Skeletal muscle satellite cell (primary cell): ENCODE measurements around the gene KCNJ4.
"Not testable (repeated sequence)": the region's sequence is repeated elsewhere in the genome, so short reads cannot be mapped to it uniquely, and the experiment has no call there.

Experiments
- H3K27me3 ChIP-seq: 2 replicates; pipeline ENCODE4 v1.7.0; 2013; ENCODE audit warnings: low read length; ENCODE audit not compliant: control insufficient read depth, insufficient read depth
- H3K36me3 ChIP-seq: 2 replicates; pipeline ENCODE4 v1.7.0; 2013; ENCODE audit warnings: mild to moderate bottlenecking, control low read depth, low read length; ENCODE audit not compliant: insufficient read depth
- H3K4me1 ChIP-seq: 2 replicates; pipeline ENCODE4 v1.7.0; 2013; ENCODE audit warnings: low read length; ENCODE audit not compliant: control insufficient read depth, insufficient read depth
- H3K4me2 ChIP-seq: 2 replicates; pipeline ENCODE4 v1.7.0; 2013; ENCODE audit warnings: mild to moderate bottlenecking, low read length
- H3K4me3 ChIP-seq: 2 replicates; pipeline ENCODE4 v1.7.0; 2013; ENCODE audit warnings: low read length
- H3K9ac ChIP-seq: 2 replicates; pipeline ENCODE4 v1.7.0; 2013; ENCODE audit warnings: mild to moderate bottlenecking, low read depth, low read length, moderate library complexity
- H3K9me3 ChIP-seq: replicated peaks from 2 replicates; pipeline ENCODE4 v1.7.0; 2013; ENCODE audit warnings: mild to moderate bottlenecking, control low read depth, low read length

Gene KCNJ4

GRCh38 chr22:38487946-38488345 is 32.9 kb upstream of the KCNJ4 start:
- Histone ChIP-seq H3K4me1 (peaks cover 19% of the 10 kb centered on the region), H3K9me3 (no peaks in the 10 kb centered on the region), H3K4me2 (no peak overlapping the region), H3K4me3 (no peak overlapping the region), H3K36me3 (peaks cover 93% of the 10 kb centered on the region), H3K27me3 (no peaks in the 10 kb centered on the region), H3K9ac (no peak overlapping the region)

GRCh38 chr22:38485783-38486182 is 30.8 kb upstream of the KCNJ4 start:
- Histone ChIP-seq H3K4me3 (no peak overlapping the region), H3K4me2 (no peak overlapping the region), H3K9me3 (no peaks in the 10 kb centered on the region), H3K4me1 (no peaks in the 10 kb centered on the region), H3K36me3 (peaks cover 94% of the 10 kb centered on the region), H3K9ac (no peak overlapping the region), H3K27me3 (no peaks in the 10 kb centered on the region)

GRCh38 chr22:38484244-38484643 is 29.2 kb upstream of the KCNJ4 start:
- no peak overlapping the region for H3K9ac ChIP-seq
- H3K4me1 ChIP-seq: no peaks in the 10 kb centered on the region
- no peaks in the 10 kb centered on the region for H3K27me3 ChIP-seq
- H3K4me3 ChIP-seq: no peak overlapping the region
- H3K36me3 ChIP-seq: peaks cover 87% of the 10 kb centered on the region
- no peaks in the 10 kb centered on the region for H3K9me3 ChIP-seq
- no peak overlapping the region for H3K4me2 ChIP-seq

- Histone ChIP-seq H3K4me3 (no peak overlapping the region), H3K36me3 (peaks cover 80% of the 10 kb centered on the region), H3K4me1 (no peaks in the 10 kb centered on the region), H3K27me3 (no peaks in the 10 kb centered on the region), H3K4me2 (no peak overlapping the region), H3K9ac (no peak overlapping the region), H3K9me3 (no peaks in the 10 kb centered on the region)
These were observed 27.8 kb upstream of the KCNJ4 start for GRCh38 chr22:38482662-38483308.

GRCh38 chr22:38481871-38482332 is 26.9 kb upstream of the KCNJ4 start:
- Histone ChIP-seq H3K9me3 (no peaks in the 10 kb centered on the region), H3K36me3 (peaks cover 79% of the 10 kb centered on the region), H3K4me1 (no peaks in the 10 kb centered on the region), H3K9ac (no peak overlapping the region), H3K4me2 (no peak overlapping the region), H3K4me3 (no peak overlapping the region), H3K27me3 (no peaks in the 10 kb centered on the region)

GRCh38 chr22:38481162-38481870 is 26.3 kb upstream of the KCNJ4 start:
- H3K4me2 ChIP-seq: no peak overlapping the region
- H3K27me3 ChIP-seq: no peaks in the 10 kb centered on the region
- H3K9me3 ChIP-seq: no peaks in the 10 kb centered on the region
- H3K9ac ChIP-seq: no peak overlapping the region
- no peaks in the 10 kb centered on the region for H3K4me1 ChIP-seq
- H3K36me3 ChIP-seq: peaks cover 73% of the 10 kb centered on the region
- H3K4me3 ChIP-seq: no peak overlapping the region

GRCh38 chr22:38479096-38479837 is 24.3 kb upstream of the KCNJ4 start:
- H3K9ac ChIP-seq: no peak overlapping the region
- H3K36me3 ChIP-seq: peaks cover 56% of the 10 kb centered on the region
- no peak overlapping the region for H3K4me3 ChIP-seq
- H3K9me3 ChIP-seq: no peaks in the 10 kb centered on the region
- H3K27me3 ChIP-seq: no peaks in the 10 kb centered on the region
- no peaks in the 10 kb centered on the region for H3K4me1 ChIP-seq
- no peak overlapping the region for H3K4me2 ChIP-seq

- H3K4me2 ChIP-seq: no peak overlapping the region
- H3K4me1 ChIP-seq: no peaks in the 10 kb centered on the region
- H3K27me3 ChIP-seq: no peaks in the 10 kb centered on the region
- H3K9me3 ChIP-seq: no peaks in the 10 kb centered on the region
- peaks cover 39% of the 10 kb centered on the region for H3K36me3 ChIP-seq
- no peak overlapping the region for H3K9ac ChIP-seq
- H3K4me3 ChIP-seq: no peak overlapping the region
These were observed 22.6 kb upstream of the KCNJ4 start for GRCh38 chr22:38477585-38477984.

- Histone ChIP-seq H3K4me1 (peaks cover 4% of the 10 kb centered on the region), H3K4me3 (no peak overlapping the region), H3K27me3 (no peaks in the 10 kb centered on the region), H3K9me3 (no peaks in the 10 kb centered on the region), H3K9ac (no peak overlapping the region), H3K4me2 (no peak overlapping the region), H3K36me3 (peaks cover 18% of the 10 kb centered on the region)
These were observed 19.1 kb upstream of the KCNJ4 start for GRCh38 chr22:38474003-38474607.

GRCh38 chr22:38471237-38471636 is 16.2 kb upstream of the KCNJ4 start:
- Histone ChIP-seq H3K27me3 (no peaks in the 10 kb centered on the region), H3K9ac (no peak overlapping the region), H3K4me1 (peaks cover 14% of the 10 kb centered on the region), H3K4me3 (no peak overlapping the region), H3K4me2 (no peak overlapping the region), H3K9me3 (no peaks in the 10 kb centered on the region), H3K36me3 (peaks cover 7% of the 10 kb centered on the region)

- not testable (repeated sequence) for H3K4me2 ChIP-seq, H3K4me3 ChIP-seq, H3K9ac ChIP-seq, H3K36me3 ChIP-seq, H3K27me3 ChIP-seq, H3K9me3 ChIP-seq
- peaks cover 14% of the 10 kb centered on the region for H3K4me1 ChIP-seq
These were observed 15.2 kb upstream of the KCNJ4 start for GRCh38 chr22:38470179-38470578.
